ENCODE measurements around the gene PFN3. TPM values are rescaled to one million over a fixed set of nuclear protein-coding genes. Genes with fewer than 3 reads are reported as not detected.
A peak's percentile ranks its signal among the peaks of the same experiment; 100 is the strongest.

The PFN3 gene
- total RNA-seq, 4 donors from 2014 or later, result not detected

GRCh38 chr5:177429248-177430040 is 29.0 kb upstream of the PFN3 start:
- TF ChIP-seq POLR2A (IDR thresholded peaks at IDR 0.05), result no peak
- no peak for TF ChIP-seq CTCF (IDR thresholded peaks at IDR 0.05)
- intact Hi-C loops (cut with DNase I; ENCODE audit: low total_unique reads), result loop anchor here (2.0 kb wide), 1 partner anchor 39 kb away; no protein-coding TSS in a partner anchor
- H3K4me3 ChIP-seq (ENCODE audit: low read depth, poor library complexity, severe bottlenecking), result no peak overlapping the region
- peak in 1 of 2 donors; percentile 67 for DNase-seq (ENCODE audit: low spot score in 2 of 2)
- WGBS, 2 donors, result 68 to 74% methylated on average over 6 of the region's 6 CpGs

DNA sequence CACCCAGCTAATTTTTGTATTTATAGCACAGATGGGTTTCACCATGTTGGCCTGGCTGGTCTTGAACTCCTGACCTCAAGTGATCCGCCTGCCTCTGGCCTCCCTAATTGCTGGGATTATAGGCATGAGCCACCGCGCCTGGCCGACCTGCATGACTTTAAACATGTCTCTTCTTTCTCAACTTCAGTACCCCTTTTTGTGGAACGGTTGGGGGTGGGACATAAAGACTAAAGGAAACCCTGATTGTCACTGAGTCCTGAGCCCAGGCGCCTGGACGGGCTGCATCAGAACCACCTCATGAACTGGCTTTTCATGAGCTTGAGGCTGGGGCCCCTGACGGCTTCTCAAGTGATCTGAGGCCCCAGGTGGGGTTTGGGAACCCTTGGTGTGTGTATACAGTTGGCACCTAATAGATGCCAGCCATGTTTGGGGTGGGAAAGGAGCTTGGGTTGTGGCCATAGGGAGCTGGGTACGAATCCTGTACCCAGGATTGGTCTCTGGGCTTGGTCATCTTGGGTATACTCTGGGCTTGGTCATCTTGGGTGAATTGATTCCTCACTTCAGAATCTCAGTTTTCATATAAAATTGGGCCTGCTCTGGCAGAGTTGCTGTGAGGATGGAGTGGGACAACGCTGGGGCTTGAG is 28.2 kb upstream of the PFN3 start:
- no peak for DNase-seq (ENCODE audit: low spot score in 2 of 2)
- no peak for TF ChIP-seq POLR2A (IDR thresholded peaks at IDR 0.05)
- TF ChIP-seq CTCF (IDR thresholded peaks at IDR 0.05), result no peak
- intact Hi-C loops (cut with DNase I; ENCODE audit: low total_unique reads), result no loop called here
- no peak overlapping the region for H3K4me3 ChIP-seq (ENCODE audit: low read depth, poor library complexity, severe bottlenecking)
- 80 to 81% methylated on average over 10 of the region's 10 CpGs for WGBS, 2 donors

GRCh38 chr5:177427919-177428573 is 27.6 kb upstream of the PFN3 start:
- DNase-seq (ENCODE audit: low spot score in 2 of 2), result peak in 1 of 2 donors; percentile 15
- 57 to 62% methylated on average over 7 to 9 of the region's 11 CpGs for WGBS, 2 donors
- intact Hi-C loops (cut with DNase I; ENCODE audit: low total_unique reads), result no loop called here
- H3K4me3 ChIP-seq (ENCODE audit: low read depth, poor library complexity, severe bottlenecking), result no peak overlapping the region
- no peak for TF ChIP-seq POLR2A (IDR thresholded peaks at IDR 0.05)
- TF ChIP-seq CTCF (IDR thresholded peaks at IDR 0.05), result no peak

DNA sequence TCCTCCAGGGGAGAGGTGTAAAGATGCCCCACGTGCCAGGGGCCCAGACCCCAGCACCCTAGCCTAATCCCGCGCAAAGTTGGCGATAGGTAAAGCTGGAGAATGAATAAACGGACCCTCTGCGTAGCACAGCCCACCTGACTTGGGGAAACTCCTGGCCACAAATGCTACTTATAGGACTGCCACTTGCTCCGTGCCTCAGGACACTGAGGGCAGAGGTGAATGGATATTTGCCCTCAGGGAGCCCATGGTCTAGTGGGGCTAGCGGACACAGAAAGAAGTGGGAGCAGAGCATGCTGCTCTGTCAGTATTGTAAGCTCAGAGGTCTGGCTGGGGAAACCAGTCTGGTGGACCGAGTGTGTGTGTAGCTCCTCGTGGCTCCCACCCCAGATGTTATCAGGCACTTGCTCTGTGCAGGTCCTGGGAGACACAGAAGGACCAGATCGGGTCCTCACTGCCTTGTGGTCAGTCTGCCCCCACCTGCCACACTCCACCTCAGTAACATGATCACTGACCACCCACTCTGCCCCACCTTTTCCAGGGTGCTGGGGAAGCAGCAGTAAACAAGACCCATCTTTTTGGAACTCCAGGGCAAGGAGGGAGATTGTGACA is 26.9 kb upstream of the PFN3 start:
- H3K4me3 ChIP-seq (ENCODE audit: low read depth, poor library complexity, severe bottlenecking), result peak overlapping the region; percentile 76
- no peak for TF ChIP-seq CTCF (IDR thresholded peaks at IDR 0.05)
- TF ChIP-seq POLR2A (IDR thresholded peaks at IDR 0.05), result no peak
- 10 to 12% methylated on average over 8 to 11 of the region's 11 CpGs for WGBS, 2 donors
- intact Hi-C loops (cut with DNase I; ENCODE audit: low total_unique reads), result no loop called here
- peak in 1 of 2 donors; percentile 21 for DNase-seq (ENCODE audit: low spot score in 2 of 2)

DNA sequence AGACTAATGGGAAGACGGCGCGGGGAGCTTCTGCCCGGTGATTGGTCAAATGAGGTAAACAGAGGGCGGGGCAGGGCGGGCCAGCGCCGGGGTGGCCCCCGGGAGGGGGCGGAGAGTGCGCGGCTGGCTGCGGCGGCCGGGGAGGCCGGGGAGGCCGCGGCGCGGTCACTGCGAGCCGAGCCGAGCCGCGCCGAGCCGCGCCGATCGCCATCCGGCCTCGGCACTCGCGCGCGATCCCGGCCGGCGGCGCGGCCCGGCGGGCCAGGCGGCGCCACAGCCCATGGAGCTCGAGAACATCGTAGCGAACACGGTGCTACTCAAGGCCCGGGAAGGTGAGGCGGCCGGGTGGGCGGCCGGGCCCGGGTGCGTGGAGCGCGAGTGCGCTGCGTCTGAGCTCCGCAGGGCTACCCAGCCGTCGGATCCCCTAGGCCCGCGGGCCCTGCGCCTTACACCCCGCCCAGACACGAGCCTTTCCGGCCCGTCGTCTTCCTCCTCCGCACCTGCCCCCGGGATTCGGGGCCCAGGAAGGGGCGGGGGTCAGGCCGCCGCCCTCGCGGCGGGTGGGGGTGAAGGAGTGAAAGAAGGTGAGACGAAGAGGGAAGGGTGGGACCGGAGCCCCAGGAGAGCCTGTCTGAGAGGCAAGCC is 26.2 kb upstream of the PFN3 start, which contains the start of gene GRK6:
GRK6 (plus strand) TSS at position 111 of the 645 bp plus-strand sequence; CDS start at position 281, 170 bp downstream.
- DNase-seq (ENCODE audit: low spot score in 2 of 2), result peak; percentile 32 to 92
- peak within 1 kb of the TSS; percentile 76 for H3K4me3 ChIP-seq (ENCODE audit: low read depth, poor library complexity, severe bottlenecking)
- WGBS, 2 donors, result 0% methylated on average over 29 to 63 of the region's 82 CpGs
- no peak for TF ChIP-seq CTCF (IDR thresholded peaks at IDR 0.05)
- TF ChIP-seq POLR2A (IDR thresholded peaks at IDR 0.05), result no peak
- intact Hi-C loops (cut with DNase I; ENCODE audit: low total_unique reads), result loop anchor here (1.0 kb wide), 1 partner anchor 35 kb away; no protein-coding TSS in a partner anchor

All from lower leg skin (tissue), 4 donors.